CD4-positive, CD25-positive, alpha-beta regulatory T cell (primary cell): ENCODE measurements around the gene ERCC6. TPM values are rescaled to one million over a fixed set of nuclear protein-coding genes. Genes with fewer than 3 reads are reported as not detected.

ENCODE experiments used
- ATAC-seq, 2 donors: fragments of 150-1000 bp; cut with Tn5 transposase; one replicate each; pipeline ENCODE4 v1.10.0; 2021; ENCODE audit warnings: low read depth in 2 of 2, moderate number of reproducible peaks in 2 of 2, moderate library complexity in 1 of 2
- DNase-seq, 3 donors: peaks; one replicate each; pipeline versions ENCODE4 v3.0.0 to v3.0.0-alpha.2; 2012 to 2022; ENCODE audit warnings: mixed read lengths in 1 of 3
- H3K27ac ChIP-seq: one replicate; pipeline ENCODE4 v1.7.0; 2013; ENCODE audit warnings: mild to moderate bottlenecking, low read length; ENCODE audit not compliant: insufficient read depth, poor library complexity, severe bottlenecking
- H3K27me3 ChIP-seq: one replicate; pipeline ENCODE4 v1.7.0; 2013; ENCODE audit warnings: low read length; ENCODE audit not compliant: control insufficient read depth, insufficient read depth
- H3K36me3 ChIP-seq: one replicate; pipeline ENCODE4 v1.7.0; 2013; ENCODE audit warnings: mild to moderate bottlenecking, low read length, moderate library complexity; ENCODE audit not compliant: control insufficient read depth, insufficient read depth
- H3K4me1 ChIP-seq: 2 replicates; pipeline ENCODE4 v1.7.0; 2013; ENCODE audit warnings: mild to moderate bottlenecking, low read length; ENCODE audit not compliant: insufficient read depth, control insufficient read depth, poor library complexity, severe bottlenecking
- H3K4me3 ChIP-seq: one replicate; pipeline ENCODE4 v1.7.0; 2013; ENCODE audit warnings: low read depth, mild to moderate bottlenecking, low read length, moderate library complexity
- H3K9me3 ChIP-seq, 2 experiments: 1 replicate in 1 of 2; 2 replicates in 1 of 2; pipeline ENCODE4 v1.7.0; 2013; ENCODE audit warnings: low read length in 2 of 2, mild to moderate bottlenecking in 1 of 2, moderate library complexity in 1 of 2; ENCODE audit not compliant: control insufficient read depth in 2 of 2
- H3K27ac Mint-ChIP-seq, 3 donors: one replicate each; pipeline ENCODE4 v1.8.0; 2020 to 2022; ENCODE audit warnings: mild to moderate bottlenecking in 3 of 3, mixed read lengths in 3 of 3, moderate library complexity in 2 of 3
- H3K27me3 Mint-ChIP-seq: one replicate; pipeline ENCODE4 v1.8.0; 2022; ENCODE audit warnings: mild to moderate bottlenecking, mixed read lengths
- H3K36me3 Mint-ChIP-seq: one replicate; pipeline ENCODE4 v1.8.0; 2020; ENCODE audit warnings: mixed read lengths
- H3K4me1 Mint-ChIP-seq, 4 donors: one replicate each; pipeline ENCODE4 v1.8.0; 2020 to 2022; ENCODE audit warnings: mixed read lengths in 4 of 4, mild to moderate bottlenecking in 1 of 4
- H3K4me3 Mint-ChIP-seq, 4 donors: one replicate each; pipeline ENCODE4 v1.8.0; 2020 to 2022; ENCODE audit warnings: mild to moderate bottlenecking in 4 of 4, mixed read lengths in 4 of 4, moderate library complexity in 3 of 4
- H3K9me3 Mint-ChIP-seq, 7 donors: one replicate each; pipeline ENCODE4 v1.8.0; 2020 to 2022; ENCODE audit warnings: mixed read lengths in 7 of 7, mild to moderate bottlenecking in 3 of 7, moderate library complexity in 2 of 7
- polyA plus RNA-seq, 4 donors: library from polyadenylated mRNA; unstranded; fragments of 300-500 nt; fragmentation: Illumina TruSeq; gene quantifications; one replicate each; pipeline ENCODE4 v1.2.3, GENCODE V29; 2021
- total RNA-seq: library from RNA; stranded (reverse); gene quantifications from one replicate; pipeline ENCODE4 v1.2.3, GENCODE V29; 2022

Gene ERCC6
- total and polyA plus RNA-seq, 5 donors from 2014 or later: 8.9 to 59.9 (median 14.3) TPM

DNA sequence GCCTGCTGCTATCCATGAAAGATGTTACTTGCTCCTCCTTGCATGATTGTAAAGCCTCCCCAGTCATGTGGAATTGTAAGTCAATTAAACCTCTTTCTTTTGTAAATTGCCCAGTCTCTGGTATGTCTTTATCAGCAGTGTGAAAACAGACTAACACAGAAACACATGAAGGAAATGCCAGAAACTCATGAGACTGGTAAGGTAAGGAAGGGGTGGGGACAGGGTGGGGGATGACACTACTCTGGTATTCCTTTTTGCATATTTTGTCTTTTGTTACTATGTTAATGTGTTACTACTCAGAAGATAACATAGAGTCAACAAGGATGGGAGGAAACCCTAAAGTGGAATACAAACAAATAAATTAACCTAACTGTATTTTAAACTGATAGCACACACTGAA lies 73.2 kb downstream of the ERCC6 start:
- no peaks in the 10 kb centered on the region for H3K27me3 Mint-ChIP-seq
- Histone ChIP-seq H3K27me3 (no peaks in the 10 kb centered on the region), H3K4me1 (no peaks in the 10 kb centered on the region), H3K36me3 (peaks cover 58% of the 10 kb centered on the region), H3K27ac (no peak overlapping the region), H3K4me3 (no peak overlapping the region), H3K9me3 (peaks cover 0 to 4% of the 10 kb centered on the region in 2 experiments)
- DNase-seq (no peak), ATAC-seq (no peak)
- H3K9me3 Mint-ChIP-seq: peaks cover 0 to 16% (median 6%) of the 10 kb centered on the region in 7 donors
- H3K27ac Mint-ChIP-seq: no peak overlapping the region
- H3K4me1 Mint-ChIP-seq: peaks cover 0 to 12% (median 0%) of the 10 kb centered on the region in 4 donors
- H3K36me3 Mint-ChIP-seq: peaks cover 80% of the 10 kb centered on the region
- H3K4me3 Mint-ChIP-seq: peak overlapping the region in 1 of 4 donors; percentile 38

Other genes with a start within 250 kb of the ERCC6 start
- gene C10orf71, start 240.0 kb downstream of the ERCC6 start, total RNA-seq: not detected
- not detected for gene C10orf71, start 240.0 kb downstream of the ERCC6 start, polyA plus RNA-seq
- gene DRGX, start 143.0 kb downstream of the ERCC6 start, total RNA-seq: not detected
- gene DRGX, start 143.0 kb downstream of the ERCC6 start, polyA plus RNA-seq: not detected
- gene SLC18A3, start 71.2 kb upstream of the ERCC6 start, total RNA-seq: not detected
- gene SLC18A3, start 71.2 kb upstream of the ERCC6 start, polyA plus RNA-seq: not detected
- gene CHAT, start 74.9 kb upstream of the ERCC6 start, total RNA-seq: not detected
- gene CHAT, start 74.9 kb upstream of the ERCC6 start, polyA plus RNA-seq: not detected
- gene C10orf53, start 140.5 kb upstream of the ERCC6 start, total RNA-seq: not detected
- gene C10orf53, start 140.5 kb upstream of the ERCC6 start, polyA plus RNA-seq: not detected
- not detected for gene OGDHL, start 223.2 kb upstream of the ERCC6 start, total RNA-seq
- gene OGDHL, start 223.2 kb upstream of the ERCC6 start, polyA plus RNA-seq: not detected